IMR-90 (cell line): ENCODE results near the gene CDON. TPM values are rescaled to one million over a fixed set of nuclear protein-coding genes. Genes with fewer than 3 reads are reported as not detected.

Source experiments
- ATAC-seq: fragments of 200-7000 bp; cut with Tn5 transposase; 2 replicates; pipeline ENCODE4 v1.9.1; 2020; ENCODE audit warnings: low read depth, mild to moderate bottlenecking, moderate library complexity
- BruUV-seq: library from RNA; stranded (reverse); fragments of 400-500 nt; replicated peaks from 2 replicates; lab custom pipeline; 2021; lab: Mats Ljungman, UMichigan
- CTCF ChIA-PET: fragments of 300-600 bp; formaldehyde crosslinking; extraction: SDS; loops from one replicate; lab custom pipeline; 2021; ENCODE audit warnings: antibody characterized with exemption; lab: Yijun Ruan, JAX
- POLR2A ChIA-PET: fragments of 300-600 bp; sonication (Branson Sonifier 250); formaldehyde crosslinking; loops from one replicate; lab custom pipeline; 2022; ENCODE audit warnings: antibody characterized with exemption; ENCODE audit not compliant: unreplicated experiment; lab: Charles Lee
- DNase-seq: peaks from one replicate; pipeline ENCODE4 v3.0.0; 2013
- H2AFZ ChIP-seq: replicated peaks from 2 replicates; pipeline ENCODE3; 2013; ENCODE audit warnings: low read length, mild to moderate bottlenecking; ENCODE audit not compliant: poor library complexity
- H2AK5ac ChIP-seq: 2 replicates; pipeline ENCODE4 v1.6.1; 2013; ENCODE audit warnings: low read depth, low read length, inconsistent platforms
- H2AK9ac ChIP-seq: replicated peaks from 2 replicates; pipeline ENCODE3; 2013; ENCODE audit warnings: mild to moderate bottlenecking, low read depth, low read length, moderate library complexity; ENCODE audit not compliant: poor library complexity
- H2BK120ac ChIP-seq: 2 replicates; pipeline ENCODE4 v1.6.1; 2013; ENCODE audit warnings: low read depth, low read length, inconsistent platforms
- H2BK15ac ChIP-seq: 3 replicates; pipeline ENCODE4 v1.6.1; 2013; ENCODE audit warnings: low read depth, low read length, inconsistent platforms
- H2BK20ac ChIP-seq: 2 replicates; pipeline ENCODE4 v1.6.1; 2013; ENCODE audit warnings: low read depth, mild to moderate bottlenecking, inconsistent platforms, low read length, moderate library complexity
- H2BK5ac ChIP-seq: 2 replicates; pipeline ENCODE4 v1.6.1; 2013; ENCODE audit warnings: mild to moderate bottlenecking, low read depth, low read length, inconsistent platforms; ENCODE audit not compliant: poor library complexity, severe bottlenecking
- H3K14ac ChIP-seq: replicated peaks from 2 replicates; pipeline ENCODE4 v1.6.1; 2013; ENCODE audit warnings: low read depth, low read length, inconsistent platforms
- H3K18ac ChIP-seq: 2 replicates; pipeline ENCODE4 v1.6.1; 2013; ENCODE audit warnings: low read depth, low read length, control low read depth
- H3K23ac ChIP-seq: 2 replicates; pipeline ENCODE4 v1.6.1; 2013; ENCODE audit warnings: low read depth, low read length, inconsistent platforms
- H3K27ac ChIP-seq: 2 replicates; pipeline ENCODE4 v1.5.1; 2013; ENCODE audit warnings: mild to moderate bottlenecking, control low read depth, low read length; ENCODE audit not compliant: insufficient read depth
- H3K27me3 ChIP-seq: 2 replicates; pipeline ENCODE4 v1.6.1; 2013; ENCODE audit warnings: low read length; ENCODE audit not compliant: control insufficient read depth, insufficient read depth
- H3K36me3 ChIP-seq: 2 replicates; pipeline ENCODE4 v1.6.1; 2013; ENCODE audit warnings: low read length, mixed read lengths; ENCODE audit not compliant: control insufficient read depth, insufficient read depth
- H3K4ac ChIP-seq: 2 replicates; pipeline ENCODE4 v1.6.1; 2013; ENCODE audit warnings: low read depth, low read length, inconsistent platforms
- H3K4me1 ChIP-seq: 2 replicates; pipeline ENCODE4 v1.6.1; 2013; ENCODE audit warnings: low read length, mixed read lengths; ENCODE audit not compliant: control insufficient read depth, insufficient read depth
- H3K4me2 ChIP-seq: 2 replicates; pipeline ENCODE4 v1.6.1; 2013; ENCODE audit warnings: low read depth, mild to moderate bottlenecking, control low read depth, low read length, moderate library complexity
- H3K4me3 ChIP-seq: 2 replicates; pipeline ENCODE4 v1.5.1; 2013; ENCODE audit warnings: low read depth, mild to moderate bottlenecking, control low read depth, low read length, moderate library complexity; ENCODE audit not compliant: insufficient read depth
- H3K56ac ChIP-seq: 2 replicates; pipeline ENCODE4 v1.6.1; 2013; ENCODE audit warnings: low read length, inconsistent platforms; ENCODE audit not compliant: insufficient read depth; ENCODE audit errors: extremely low read depth
- H3K79me1 ChIP-seq, 2 experiments: 2 replicates each; pipeline ENCODE4 v1.6.1; 2013; ENCODE audit warnings: low read length in 2 of 2, inconsistent platforms in 1 of 2, low read depth in 1 of 2
- H3K9ac ChIP-seq: 2 replicates; pipeline ENCODE4 v1.6.1; 2013; ENCODE audit warnings: low read depth, low read length, control low read depth
- H3K9me1 ChIP-seq: 2 replicates; pipeline ENCODE4 v1.6.1; 2013; ENCODE audit warnings: low read length, inconsistent platforms; ENCODE audit not compliant: insufficient read depth
- H3K9me3 ChIP-seq: 2 replicates; pipeline ENCODE4 v1.6.1; 2013; ENCODE audit warnings: low read length; ENCODE audit not compliant: control insufficient read depth, insufficient read depth
- H4K20me1 ChIP-seq: 2 replicates; pipeline ENCODE4 v1.6.1; 2013; ENCODE audit warnings: low read length, inconsistent platforms; ENCODE audit not compliant: insufficient read depth
- H4K5ac ChIP-seq: 2 replicates; pipeline ENCODE4 v1.6.1; 2013; ENCODE audit warnings: mild to moderate bottlenecking, low read depth, low read length, control low read depth
- H4K8ac ChIP-seq, 2 experiments: 2 replicates each; pipeline ENCODE4 v1.6.1; 2013; ENCODE audit warnings: low read depth in 2 of 2, low read length in 2 of 2, control low read depth in 1 of 2, inconsistent platforms in 1 of 2
- H4K91ac ChIP-seq: 2 replicates; pipeline ENCODE4 v1.6.1; 2013; ENCODE audit warnings: low read depth, low read length, inconsistent platforms; ENCODE audit not compliant: insufficient read depth
- BHLHE40 ChIP-seq: fragments of 150-350 bp; IDR thresholded peaks from 2 replicates; pipeline ENCODE4 v1.6.1; 2016; ENCODE audit warnings: mild to moderate bottlenecking, low read depth, low read length
- CEBPB ChIP-seq: IDR thresholded peaks from 2 replicates; pipeline ENCODE4 v1.6.1; 2012; ENCODE audit warnings: low read depth, low read length, improper control_type of control experiment
- CHD1 ChIP-seq: IDR thresholded peaks from 2 replicates; pipeline ENCODE4 v1.6.1; 2012; ENCODE audit warnings: low read depth, low read length, improper control_type of control experiment
- FOS ChIP-seq: fragments of 150-350 bp; IDR thresholded peaks from 2 replicates; pipeline ENCODE4 v1.6.1; 2016; ENCODE audit warnings: low read depth, low read length
- MAFK ChIP-seq: IDR thresholded peaks from 2 replicates; pipeline ENCODE4 v1.6.1; 2012; ENCODE audit warnings: low read depth, low read length, improper control_type of control experiment
- MAZ ChIP-seq: IDR thresholded peaks from 2 replicates; pipeline ENCODE4 v1.6.1; 2012; ENCODE audit warnings: low read depth, mild to moderate bottlenecking, low read length, improper control_type of control experiment, moderate library complexity, borderline replicate concordance
- MXI1 ChIP-seq: IDR thresholded peaks from 2 replicates; pipeline ENCODE4 v1.6.1; 2012; ENCODE audit warnings: low read depth, mild to moderate bottlenecking, low read length, moderate library complexity, borderline replicate concordance
- NFE2L2 ChIP-seq: fragments of 150-350 bp; IDR thresholded peaks from 2 replicates; pipeline ENCODE4 v1.6.1; 2016; ENCODE audit warnings: low read depth, mild to moderate bottlenecking, low read length
- POLR2A ChIP-seq: IDR thresholded peaks from 2 replicates; pipeline ENCODE4 v1.6.1; 2012; ENCODE audit warnings: mild to moderate bottlenecking, low read depth, low read length
- RAD21 ChIP-seq: IDR thresholded peaks from 2 replicates; pipeline ENCODE4 v1.6.1; 2012; ENCODE audit warnings: low read length, improper control_type of control experiment
- RCOR1 ChIP-seq: IDR thresholded peaks from 2 replicates; pipeline ENCODE4 v1.6.1; 2012; ENCODE audit warnings: mild to moderate bottlenecking, low read length, improper control_type of control experiment; ENCODE audit not compliant: insufficient replicate concordance
- RFX5 ChIP-seq: IDR thresholded peaks from 2 replicates; pipeline ENCODE4 v1.8.0; 2012; ENCODE audit warnings: low read depth, mild to moderate bottlenecking, low read length, moderate library complexity
- SMC3 ChIP-seq: fragments of 150-350 bp; IDR thresholded peaks from 2 replicates; pipeline ENCODE4 v1.6.1; 2016; ENCODE audit warnings: low read depth, mild to moderate bottlenecking, antibody characterized with exemption, low read length, moderate library complexity
- WGBS, 2 experiments: methylation state at CpG; one replicate each; pipeline versions ENCODE4 v1.1.5 to v1.1.7; 2013; ENCODE audit warnings: missing lambda C conversion rate in 2 of 2; ENCODE audit not compliant: insufficient read length in 1 of 2; ENCODE audit errors: extremely low coverage in 2 of 2; 5-methylcytosine and 5-hydroxymethylcytosine counted together
- dilution Hi-C: fragments of 300-500 bp; cut with HindIII; formaldehyde crosslinking; loops from one replicate; pipeline ENCODE4 v1.14.3; 2018; ENCODE audit warnings: low sequenced_read_pairs; ENCODE audit not compliant: unreplicated experiment
- in situ Hi-C: fragments of 300-500 bp; cut with MboI; formaldehyde crosslinking; loops from 3 replicates; pipeline ENCODE4 v1.14.3; 2019; ENCODE audit warnings: low sequenced_read_pairs, inconsistent platforms, mixed read lengths
- intact Hi-C: fragments of 100-400 bp; cut with micrococcal nuclease; formaldehyde crosslinking; loops from 2 replicates; pipeline ENCODE4 v1.10.0; 2022
- polyA plus RNA-seq, 3 experiments: library from polyadenylated mRNA; depleted of rRNA; stranded (reverse); fragments of >200 nt; gene quantifications; 2 replicates each; pipeline ENCODE4 v1.2.3, GENCODE V29; 2012; ENCODE audit warnings: low replicate concordance in 1 of 3
- total RNA-seq: library from RNA; depleted of rRNA; stranded (reverse); fragments of >200 nt; gene quantifications from 2 replicates; pipeline ENCODE4 v1.2.3, GENCODE V29; 2012
- TF ChIP-seq, protein P1 (sequence below): fragments of 150-350 bp; IDR thresholded peaks from 2 replicates; pipeline ENCODE4 v1.6.1; 2016; ENCODE audit warnings: low read depth, mild to moderate bottlenecking, low read length, moderate library complexity, borderline replicate concordance
- TF ChIP-seq, protein P2 (sequence below): conservative IDR thresholded peaks from 2 replicates; pipeline ENCODE4 v1.5.1; 2012; ENCODE audit warnings: mild to moderate bottlenecking, low read depth, low read length, improper control_type of control experiment
- TF ChIP-seq, protein P3 (sequence below): fragments of 150-350 bp; IDR thresholded peaks from 2 replicates; pipeline ENCODE4 v1.6.1; 2017; ENCODE audit warnings: mild to moderate bottlenecking, antibody characterized with exemption, low read length, low read depth

The CDON gene
- total and polyA plus RNA-seq, 2 of the 4 experiments (the other 2 are of a cell fraction) = 1.2 to 3.8 TPM

DNA sequence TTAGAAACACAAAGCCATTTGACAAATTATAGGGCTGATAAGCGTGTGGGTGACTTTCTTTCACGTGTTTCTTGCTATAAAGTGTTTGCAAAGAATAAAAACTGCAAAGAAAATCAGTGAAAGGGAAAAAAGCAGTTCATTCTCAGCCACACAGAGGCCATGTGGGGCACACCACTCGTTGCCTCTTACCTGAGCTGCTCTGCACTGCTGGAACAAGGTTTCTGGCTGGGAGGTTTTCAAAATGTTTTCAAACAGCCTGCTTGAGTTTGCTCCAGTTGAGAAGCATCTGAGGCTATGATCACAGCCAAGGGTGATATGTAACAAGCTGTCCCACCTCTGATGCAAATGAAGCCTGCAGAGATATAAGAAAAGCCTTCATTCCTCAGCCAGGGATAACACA, 131.6 kb downstream of the CDON start:
- Histone ChIP-seq H4K5ac (no peak overlapping the region), H2AK9ac (no peak overlapping the region), H2AK5ac (no peak overlapping the region), H3K27me3 (peaks cover 42% of the 10 kb centered on the region), H3K23ac (no peak overlapping the region), H3K14ac (no peak overlapping the region), H2AFZ (no peak overlapping the region), H4K8ac (no peak overlapping the region), H2BK15ac (no peak overlapping the region), H3K79me1 (no peaks in the 10 kb centered on the region), H3K27ac (no peak overlapping the region), H4K91ac (no peak overlapping the region), H2BK20ac (no peak overlapping the region), H2BK5ac (no peak overlapping the region), H3K4me1 (no peaks in the 10 kb centered on the region; the same call in 1 of the 2 replicates), H3K9ac (no peak overlapping the region), H3K9me1 (no peaks in the 10 kb centered on the region), H4K20me1 (no peaks in the 10 kb centered on the region), H3K56ac (no peak overlapping the region), H3K4ac (no peak overlapping the region), H3K9me3 (no peaks in the 10 kb centered on the region), H3K4me2 (no peak overlapping the region), H3K36me3 (no peaks in the 10 kb centered on the region), H3K18ac (no peak overlapping the region), H3K4me3 (no peak overlapping the region), H2BK120ac (no peak overlapping the region)
- intact Hi-C loops (no loop called here), dilution Hi-C loops (no loop called here), in situ Hi-C loops (no loop called here)
- no peak for TF ChIP-seq MAFK
- no peak for TF ChIP-seq BHLHE40
- TF ChIP-seq, protein P1, sequence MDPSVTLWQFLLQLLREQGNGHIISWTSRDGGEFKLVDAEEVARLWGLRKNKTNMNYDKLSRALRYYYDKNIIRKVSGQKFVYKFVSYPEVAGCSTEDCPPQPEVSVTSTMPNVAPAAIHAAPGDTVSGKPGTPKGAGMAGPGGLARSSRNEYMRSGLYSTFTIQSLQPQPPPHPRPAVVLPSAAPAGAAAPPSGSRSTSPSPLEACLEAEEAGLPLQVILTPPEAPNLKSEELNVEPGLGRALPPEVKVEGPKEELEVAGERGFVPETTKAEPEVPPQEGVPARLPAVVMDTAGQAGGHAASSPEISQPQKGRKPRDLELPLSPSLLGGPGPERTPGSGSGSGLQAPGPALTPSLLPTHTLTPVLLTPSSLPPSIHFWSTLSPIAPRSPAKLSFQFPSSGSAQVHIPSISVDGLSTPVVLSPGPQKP = no peak
- TF ChIP-seq, protein P2, sequence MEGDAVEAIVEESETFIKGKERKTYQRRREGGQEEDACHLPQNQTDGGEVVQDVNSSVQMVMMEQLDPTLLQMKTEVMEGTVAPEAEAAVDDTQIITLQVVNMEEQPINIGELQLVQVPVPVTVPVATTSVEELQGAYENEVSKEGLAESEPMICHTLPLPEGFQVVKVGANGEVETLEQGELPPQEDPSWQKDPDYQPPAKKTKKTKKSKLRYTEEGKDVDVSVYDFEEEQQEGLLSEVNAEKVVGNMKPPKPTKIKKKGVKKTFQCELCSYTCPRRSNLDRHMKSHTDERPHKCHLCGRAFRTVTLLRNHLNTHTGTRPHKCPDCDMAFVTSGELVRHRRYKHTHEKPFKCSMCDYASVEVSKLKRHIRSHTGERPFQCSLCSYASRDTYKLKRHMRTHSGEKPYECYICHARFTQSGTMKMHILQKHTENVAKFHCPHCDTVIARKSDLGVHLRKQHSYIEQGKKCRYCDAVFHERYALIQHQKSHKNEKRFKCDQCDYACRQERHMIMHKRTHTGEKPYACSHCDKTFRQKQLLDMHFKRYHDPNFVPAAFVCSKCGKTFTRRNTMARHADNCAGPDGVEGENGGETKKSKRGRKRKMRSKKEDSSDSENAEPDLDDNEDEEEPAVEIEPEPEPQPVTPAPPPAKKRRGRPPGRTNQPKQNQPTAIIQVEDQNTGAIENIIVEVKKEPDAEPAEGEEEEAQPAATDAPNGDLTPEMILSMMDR = no peak
- TF ChIP-seq MAZ = no peak
- TF ChIP-seq CEBPB = no peak
- TF ChIP-seq NFE2L2 = no peak
- TF ChIP-seq, protein P3, sequence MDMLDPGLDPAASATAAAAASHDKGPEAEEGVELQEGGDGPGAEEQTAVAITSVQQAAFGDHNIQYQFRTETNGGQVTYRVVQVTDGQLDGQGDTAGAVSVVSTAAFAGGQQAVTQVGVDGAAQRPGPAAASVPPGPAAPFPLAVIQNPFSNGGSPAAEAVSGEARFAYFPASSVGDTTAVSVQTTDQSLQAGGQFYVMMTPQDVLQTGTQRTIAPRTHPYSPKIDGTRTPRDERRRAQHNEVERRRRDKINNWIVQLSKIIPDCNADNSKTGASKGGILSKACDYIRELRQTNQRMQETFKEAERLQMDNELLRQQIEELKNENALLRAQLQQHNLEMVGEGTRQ = no peak
- TF ChIP-seq RCOR1 = no peak
- TF ChIP-seq CHD1 = no peak
- TF ChIP-seq RFX5 = no peak
- no peak for TF ChIP-seq FOS
- no peak for TF ChIP-seq SMC3
- no peak for TF ChIP-seq RAD21
- no peak for TF ChIP-seq MXI1
- TF ChIP-seq POLR2A = no peak
- ATAC-seq (no peak), DNase-seq (no peak)
- BruUV-seq = no TSS peak
- ChIA-PET CTCF (no interaction called here), POLR2A (no interaction called here)
- WGBS, 2 experiments = no CpG with 5 or more reads among the region's 3 CpGs
